Jurkat, Clone E6-1 (cell line): ENCODE results near the gene BACH2.

Experiments
- DNase-seq: peaks from one replicate; pipeline ENCODE4 v3.0.0-alpha.2; 2011; ENCODE audit warnings: low read depth, low spot score
- H3K4me3 ChIP-seq: 2 replicates; pipeline ENCODE4 v1.5.1; 2011; ENCODE audit warnings: mild to moderate bottlenecking, low read length, control low read depth, moderate library complexity

BACH2 gene

GRCh38 chr6:90003941-90004340 lies 292.7 kb downstream of the BACH2 start:
- DNase-seq, result no peak
- H3K4me3 ChIP-seq, result no peak overlapping the region

GRCh38 chr6:90003069-90003795 lies 293.4 kb downstream of the BACH2 start:
- H3K4me3 ChIP-seq, result no peak overlapping the region
- DNase-seq, result no peak

- no peak overlapping the region for H3K4me3 ChIP-seq
- DNase-seq, result no peak
Observed at GRCh38 chr6:90000864-90001731, 295.5 kb downstream of the BACH2 start.

GRCh38 chr6:89999945-90000825 lies 296.5 kb downstream of the BACH2 start:
- no peak for DNase-seq
- no peak overlapping the region for H3K4me3 ChIP-seq

GRCh38 chr6:89999154-89999553 lies 297.5 kb downstream of the BACH2 start:
- H3K4me3 ChIP-seq, result no peak overlapping the region
- DNase-seq, result no peak

- no peak overlapping the region for H3K4me3 ChIP-seq
- no peak for DNase-seq
Observed at GRCh38 chr6:89997456-89998445, 298.9 kb downstream of the BACH2 start.

- no peak for DNase-seq
- H3K4me3 ChIP-seq, result no peak overlapping the region
Observed at GRCh38 chr6:89993411-89993810, 303.2 kb downstream of the BACH2 start.

- no peak for DNase-seq
Observed at GRCh38 chr6:89992818-89993217, 303.8 kb downstream of the BACH2 start.

GRCh38 chr6:89989742-89990141 lies 306.9 kb downstream of the BACH2 start:
- DNase-seq, result no peak
- no peak overlapping the region for H3K4me3 ChIP-seq

More at GRCh38 chr6:89992818-89993217, 303.8 kb downstream of the BACH2 start:
- no peak overlapping the region for H3K4me3 ChIP-seq

GRCh38 chr6:89987830-89988229 lies 308.8 kb downstream of the BACH2 start:
- no peak overlapping the region for H3K4me3 ChIP-seq
- DNase-seq, result no peak

- no peak for DNase-seq
Observed at GRCh38 chr6:89987140-89987539, 309.5 kb downstream of the BACH2 start.

GRCh38 chr6:89986650-89987074 lies 310.0 kb downstream of the BACH2 start:
- no peak overlapping the region for H3K4me3 ChIP-seq
- no peak for DNase-seq

More at GRCh38 chr6:89987140-89987539, 309.5 kb downstream of the BACH2 start:
- H3K4me3 ChIP-seq, result no peak overlapping the region

- DNase-seq, result no peak
- H3K4me3 ChIP-seq, result no peak overlapping the region
Observed at GRCh38 chr6:89985751-89986493, 310.7 kb downstream of the BACH2 start.

- H3K4me3 ChIP-seq, result no peak overlapping the region
- DNase-seq, result no peak
Observed at GRCh38 chr6:89984926-89985750, 311.5 kb downstream of the BACH2 start.

GRCh38 chr6:89980353-89980752 lies 316.3 kb downstream of the BACH2 start:
- H3K4me3 ChIP-seq, result no peak overlapping the region
- DNase-seq, result no peak

- H3K4me3 ChIP-seq, result no peak overlapping the region
- DNase-seq, result no peak
Observed at GRCh38 chr6:89979481-89980119, 317.0 kb downstream of the BACH2 start.
